GM18520 (cell line): ENCODE results near the gene TBX5.

ENCODE experiments used
- ATAC-seq: cut with Tn5 transposase; IDR thresholded peaks from one replicate; pipeline ENCODE4 v1.9.1; 2021; ENCODE audit not compliant: unreplicated experiment

Gene TBX5

DNA sequence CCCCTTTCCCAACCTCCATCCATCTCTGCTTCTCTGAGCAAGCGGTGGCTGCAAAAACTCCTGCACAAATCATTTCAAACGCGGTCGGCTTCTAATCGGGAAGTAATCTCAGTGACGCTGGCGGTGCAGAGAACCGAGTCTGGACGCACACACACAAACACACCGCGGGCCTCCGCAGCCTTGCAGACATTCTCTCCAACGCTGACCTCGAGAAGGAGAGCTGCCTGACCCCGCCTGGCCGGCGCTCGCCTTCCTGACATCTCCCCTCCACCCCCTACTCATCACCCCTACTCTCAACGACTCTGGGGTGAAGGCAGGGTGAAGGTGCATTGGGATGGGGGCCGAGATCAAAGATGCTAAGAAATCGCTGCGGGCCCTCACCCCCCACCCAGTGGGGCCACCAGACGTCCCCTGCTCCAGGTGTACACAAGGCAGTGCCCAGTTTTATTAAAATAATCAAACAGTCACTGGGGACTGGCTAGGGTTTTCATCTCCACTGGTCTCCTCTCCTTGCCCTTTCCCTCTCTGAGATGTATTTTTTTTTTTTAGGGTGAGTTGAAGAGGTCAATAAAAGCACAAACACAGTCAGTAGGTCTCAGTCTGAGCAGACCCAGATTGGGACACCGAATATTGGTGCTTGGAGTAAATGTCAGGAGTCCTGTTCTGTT, 506 bp upstream of the TBX5 start:
- no peak for ATAC-seq

DNA sequence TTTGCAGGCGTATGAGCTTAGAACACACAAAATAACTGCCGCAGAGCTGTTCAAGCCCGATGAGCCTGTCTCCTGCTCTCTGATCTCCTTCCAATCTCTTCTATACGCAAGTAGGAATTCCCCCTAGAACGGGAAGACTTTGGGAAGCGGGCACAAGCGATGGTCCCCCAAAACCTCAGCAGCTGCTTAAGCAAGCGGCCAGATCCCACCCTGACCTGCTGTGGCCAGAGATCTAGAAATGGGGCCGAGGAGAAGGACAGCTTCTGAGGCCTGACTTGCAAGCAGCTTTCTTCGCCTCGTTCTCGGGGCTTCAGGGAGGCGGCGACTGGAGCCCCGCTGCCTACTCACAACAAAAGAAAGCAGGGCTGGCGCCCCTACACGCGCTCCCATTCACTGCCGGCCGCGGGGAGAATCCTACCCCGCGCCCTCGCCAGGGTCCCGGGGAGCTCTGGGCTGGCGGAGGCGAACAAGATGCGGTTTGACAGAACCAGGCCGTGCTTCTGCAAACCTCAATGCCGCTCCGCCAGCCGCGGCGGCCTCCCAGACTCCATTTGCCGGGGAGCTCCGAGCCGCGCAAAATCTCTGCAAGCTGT, 922 bp downstream of the TBX5 start:
- no peak for ATAC-seq

GRCh38 chr12:114404083-114404925, 1.6 kb downstream of the TBX5 start:
- ATAC-seq: no peak

DNA sequence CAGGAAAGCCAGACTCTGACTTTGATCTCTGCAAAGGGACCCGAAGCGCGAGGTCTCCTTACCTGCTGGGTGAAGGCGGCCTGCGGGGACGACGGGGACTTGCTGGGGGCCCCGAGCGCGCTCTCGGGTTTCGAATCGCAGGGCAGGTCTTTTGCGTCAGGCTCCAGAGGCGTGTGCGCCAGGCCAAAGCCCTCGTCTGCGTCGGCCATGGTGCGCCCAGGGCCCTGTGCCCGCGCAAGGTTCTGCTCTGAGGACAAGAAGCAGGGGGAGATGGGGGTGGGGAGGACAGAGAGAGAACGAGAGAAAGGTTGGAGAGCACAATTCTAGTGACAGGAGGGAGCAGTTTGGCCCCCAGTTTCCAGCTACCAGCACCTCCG, 2.3 kb downstream of the TBX5 start:
- ATAC-seq: no peak

DNA sequence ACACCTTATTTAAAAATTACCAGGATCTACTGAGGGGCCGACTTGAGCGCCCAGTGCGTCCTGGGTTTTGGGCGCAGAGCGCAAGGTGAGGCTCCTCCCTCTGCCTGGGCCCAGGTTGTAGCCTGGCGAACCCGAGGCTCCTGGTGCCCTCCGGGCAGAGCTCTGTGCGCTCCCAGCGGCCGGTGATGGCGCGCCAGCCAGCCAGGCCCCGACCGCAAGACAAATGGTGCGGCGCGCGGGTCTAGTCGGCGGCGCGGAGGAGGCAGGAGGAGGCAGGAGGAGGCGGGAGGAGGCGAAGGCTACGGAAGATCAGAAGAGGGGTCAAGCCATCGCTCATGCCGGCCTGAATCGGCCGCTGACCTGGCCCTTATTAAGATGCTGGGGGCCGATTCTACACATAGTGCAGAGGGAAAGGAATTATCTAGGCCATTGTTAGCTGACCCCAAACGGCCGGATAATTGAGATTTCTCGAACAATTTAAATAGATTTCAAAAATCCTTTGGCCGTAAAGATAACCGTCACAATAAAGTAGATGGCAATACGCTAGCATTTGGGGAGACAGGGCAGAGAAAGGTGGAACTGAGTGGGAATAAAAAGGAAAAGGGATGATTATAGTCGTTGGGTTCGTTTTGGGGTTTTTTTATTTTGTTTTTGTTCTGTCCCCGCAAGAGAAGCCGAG, 2.8 kb downstream of the TBX5 start:
- no peak for ATAC-seq

- no peak for ATAC-seq
Observed at GRCh38 chr12:114402084-114402717, 3.7 kb downstream of the TBX5 start.

GRCh38 chr12:114401328-114402083, 4.4 kb downstream of the TBX5 start:
- no peak for ATAC-seq

DNA sequence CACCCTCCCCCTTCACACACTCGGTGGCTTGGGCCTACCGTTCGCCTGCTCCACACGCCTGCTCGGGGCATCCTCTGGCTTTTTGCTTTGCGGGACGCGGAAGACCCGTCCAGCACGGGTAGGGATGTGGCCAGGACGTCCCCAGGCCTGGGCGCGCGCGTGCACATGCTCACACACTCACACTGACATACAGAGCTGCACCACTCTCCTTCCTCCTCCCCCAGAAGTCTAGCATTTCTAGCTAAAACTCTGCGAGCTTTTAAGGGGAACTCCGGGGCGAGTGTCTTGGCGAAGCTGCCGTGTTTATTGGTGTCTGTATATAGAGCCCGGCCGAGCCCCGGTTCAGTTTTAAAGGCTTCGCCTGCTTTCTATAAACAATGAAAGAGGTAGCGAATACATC, 5.0 kb downstream of the TBX5 start:
- no peak for ATAC-seq

- no peak for ATAC-seq
Observed at GRCh38 chr12:114400361-114400811, 5.6 kb downstream of the TBX5 start.

DNA sequence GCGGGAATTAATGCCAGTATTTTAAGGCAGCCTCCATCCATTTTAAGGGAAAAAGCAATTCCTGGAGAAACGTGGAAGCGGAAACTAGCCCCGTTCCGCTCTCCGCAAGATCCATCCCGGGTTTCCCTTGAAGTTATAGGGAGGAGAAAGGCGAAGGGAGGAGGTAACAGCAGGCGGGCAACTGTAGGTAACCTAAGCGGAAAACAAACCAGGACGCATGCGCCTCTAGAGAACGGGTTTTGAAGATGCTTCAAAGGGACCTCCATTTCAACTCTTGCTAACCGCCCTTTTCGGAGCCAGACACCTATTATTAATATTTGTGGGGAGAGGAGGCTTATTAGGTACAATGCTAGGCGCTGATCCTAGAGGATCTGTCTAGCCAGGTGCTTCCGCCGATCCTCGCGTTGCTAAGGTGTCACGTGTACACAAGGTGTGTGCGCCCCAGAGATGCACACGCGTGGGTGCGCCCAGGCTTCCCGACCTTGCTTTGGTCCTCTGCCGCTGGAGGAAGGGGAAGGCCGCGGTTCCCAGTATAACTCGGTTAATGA, 6.2 kb downstream of the TBX5 start:
- ATAC-seq: no peak

DNA sequence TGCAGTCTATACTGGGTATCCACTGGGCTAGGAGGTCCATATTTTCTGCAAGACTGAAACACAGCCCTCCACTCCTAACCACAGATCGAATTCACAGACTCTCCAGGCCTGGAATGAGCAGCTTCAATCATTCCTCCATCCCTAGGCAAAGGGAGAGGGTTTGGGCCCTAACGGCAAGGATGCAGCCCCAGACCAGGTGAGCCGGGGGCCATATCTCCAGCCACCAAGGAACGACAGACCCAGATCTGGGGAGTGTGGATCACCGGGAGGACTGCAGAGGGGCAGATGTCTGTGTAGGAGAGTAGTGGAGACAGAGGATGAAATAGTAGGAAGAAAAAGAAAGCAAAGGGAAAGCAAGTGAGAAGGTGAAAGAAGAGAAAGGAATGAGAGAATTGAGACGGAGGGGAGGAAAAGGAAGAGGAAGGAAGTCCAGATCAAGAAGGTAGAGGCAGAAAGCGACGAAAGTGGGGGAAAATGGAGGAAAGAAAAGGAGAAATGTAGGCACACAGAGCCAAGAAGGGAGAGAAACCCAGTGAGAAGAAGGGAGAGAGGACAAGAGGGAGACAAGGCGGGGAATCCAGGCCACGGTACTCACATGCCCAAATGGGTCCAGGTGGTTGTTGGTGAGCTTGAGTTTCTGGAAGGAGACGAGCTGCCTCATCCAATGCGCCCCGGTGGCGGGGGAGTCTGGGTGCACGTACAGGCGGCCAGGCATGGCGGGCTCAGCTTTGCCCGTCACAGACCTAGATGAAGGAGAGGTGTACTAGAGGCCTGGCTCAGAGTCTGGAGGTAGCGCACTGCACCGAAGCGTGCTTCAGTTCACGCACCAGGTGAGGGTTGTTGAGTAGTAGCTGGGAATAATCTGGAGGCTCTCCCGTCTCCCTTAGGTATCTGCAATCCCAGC, 7.7 kb downstream of the TBX5 start:
- ATAC-seq: no peak

DNA sequence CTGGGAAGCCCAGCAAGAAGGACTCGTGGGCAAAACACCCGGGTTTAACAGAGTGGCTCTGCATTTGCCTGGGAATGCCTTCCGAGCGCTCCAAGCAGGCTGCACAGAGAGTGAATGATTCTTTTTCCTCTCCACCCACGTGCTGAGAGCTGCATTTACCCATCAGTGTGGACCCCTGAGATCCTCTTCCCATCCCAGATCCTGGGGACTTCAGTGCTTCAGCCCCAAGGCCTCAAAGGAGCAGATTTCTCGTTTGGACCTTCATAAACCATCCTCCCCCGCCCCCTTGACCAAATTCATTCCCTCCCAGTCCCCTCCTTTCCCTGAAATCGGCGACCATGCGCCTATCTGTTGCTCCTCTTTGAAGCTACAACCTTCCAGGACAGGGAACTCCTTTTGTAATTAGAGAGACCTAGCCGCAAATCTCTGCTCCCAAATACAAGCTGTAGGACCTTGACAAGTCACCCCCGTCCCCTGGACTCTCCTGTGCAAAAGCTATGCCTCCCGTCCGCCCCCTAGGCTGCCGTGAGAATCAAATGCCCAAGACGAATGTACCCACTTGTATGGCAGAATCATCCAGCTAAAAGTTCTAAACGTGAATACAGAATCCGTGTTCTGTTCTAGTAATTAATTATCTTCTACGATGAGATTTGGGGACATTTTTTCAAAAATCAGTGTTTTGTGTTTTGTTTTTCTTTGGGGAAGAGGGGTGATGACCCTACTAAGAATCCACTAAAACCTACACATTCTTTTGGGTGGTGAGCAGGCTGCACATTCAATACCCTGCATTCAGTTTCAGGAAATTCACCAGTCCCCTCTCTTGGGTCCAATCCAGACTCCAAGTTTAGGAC, 8.8 kb downstream of the TBX5 start:
- ATAC-seq: no peak

DNA sequence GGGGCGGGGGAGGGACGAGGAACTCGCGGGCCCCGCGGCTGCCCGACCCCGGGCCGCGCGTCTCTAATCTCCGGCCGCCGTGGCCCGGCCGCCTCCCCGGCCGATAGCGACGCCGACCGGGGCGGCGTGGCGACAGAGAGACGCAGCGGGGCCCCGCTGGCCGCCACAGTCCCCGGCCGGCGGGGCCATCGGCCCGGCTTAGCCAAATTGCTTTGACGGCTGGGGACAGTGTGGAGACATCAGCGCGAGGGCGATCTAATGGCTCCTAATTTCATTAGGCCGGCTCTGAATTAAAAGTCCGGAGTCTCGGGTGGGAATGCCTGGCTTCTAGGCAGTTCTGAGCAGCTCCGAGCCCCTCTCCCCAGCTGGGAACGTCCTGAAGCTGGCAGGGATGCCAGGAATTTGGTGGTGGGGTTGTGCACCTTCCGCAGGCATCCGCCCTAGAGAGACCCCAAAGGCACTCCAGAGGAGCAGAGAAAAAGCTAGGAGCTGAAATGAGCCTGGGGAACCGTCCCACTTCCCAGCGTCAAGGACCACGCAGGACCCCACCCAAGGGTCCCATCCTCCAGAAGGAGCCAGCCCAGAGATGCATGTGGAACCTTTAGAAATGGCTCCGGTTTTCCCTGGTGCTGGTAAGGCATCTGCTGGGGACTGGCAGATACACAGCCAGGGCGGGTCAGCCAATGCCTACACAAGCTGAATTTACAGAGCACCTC, 9.6 kb downstream of the TBX5 start:
- no peak for ATAC-seq

DNA sequence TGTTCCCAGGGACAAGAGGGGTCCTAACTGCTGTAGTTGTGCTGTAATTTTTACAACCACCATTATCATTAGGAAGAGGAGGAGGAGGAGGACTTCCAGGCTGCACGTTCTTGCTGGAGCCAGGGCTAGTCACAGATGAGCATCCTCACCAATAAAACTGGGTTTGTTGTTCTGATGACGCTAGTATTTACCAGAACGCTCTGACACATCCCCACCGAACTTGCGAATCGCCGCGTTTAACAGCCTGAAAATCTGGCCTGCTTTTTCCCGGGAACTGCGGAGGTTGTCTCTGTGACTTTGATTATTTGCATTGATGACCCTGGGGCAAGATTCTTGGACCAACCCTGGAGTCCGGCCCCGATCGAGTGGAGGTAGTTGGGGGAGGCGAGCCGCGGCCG, 10.2 kb downstream of the TBX5 start:
- ATAC-seq: no peak

DNA sequence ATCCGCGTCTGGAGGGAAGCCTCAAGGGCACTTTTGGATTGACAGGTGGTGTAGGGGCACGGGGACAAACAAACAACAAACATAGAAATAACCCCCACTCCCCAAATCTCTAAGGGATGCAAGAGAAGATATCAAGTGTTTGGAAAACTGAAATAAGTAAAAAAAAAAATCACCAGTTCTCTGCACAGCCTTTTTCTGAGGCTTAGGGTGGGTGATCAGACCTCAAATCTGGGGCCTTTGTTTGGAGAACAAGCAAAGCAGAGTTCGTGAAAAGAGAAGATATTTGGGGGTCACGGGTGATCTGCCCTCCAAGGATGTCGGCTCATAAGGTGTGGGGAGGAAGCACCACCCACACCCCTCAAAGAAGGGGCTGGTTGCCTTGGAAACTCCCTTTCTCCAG, 10.7 kb downstream of the TBX5 start:
- ATAC-seq: no peak

- no peak for ATAC-seq
Observed at GRCh38 chr12:114393569-114393968, 12.4 kb downstream of the TBX5 start.

GRCh38 chr12:114392909-114393308, 13.0 kb downstream of the TBX5 start:
- no peak for ATAC-seq

DNA sequence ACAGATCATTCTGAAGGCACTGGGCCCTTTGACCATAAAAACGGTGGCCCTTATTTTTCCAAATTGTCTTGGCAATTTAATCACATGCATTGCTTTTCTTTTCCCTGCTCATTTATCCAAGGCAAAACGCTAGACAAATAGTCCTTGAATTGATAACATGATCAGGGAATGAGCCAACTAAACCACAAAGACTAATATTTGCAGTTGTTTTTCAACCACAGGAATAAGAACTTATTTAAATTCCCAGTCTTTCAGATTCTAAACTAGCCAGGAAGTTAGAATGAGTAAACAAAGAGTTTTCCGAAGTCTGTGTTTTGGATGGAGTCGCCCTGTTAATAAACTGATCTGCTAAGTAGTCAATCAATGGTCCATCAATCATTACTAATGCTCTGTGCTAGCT, 14.9 kb downstream of the TBX5 start:
- no peak for ATAC-seq
